GM12878 (cell line): ENCODE data around the gene TNFAIP3. TPM values are rescaled to one million over a fixed set of nuclear protein-coding genes. Genes with fewer than 3 reads are reported as not detected.
A peak's percentile ranks its signal among the peaks of the same experiment; 100 is the strongest.

Experiments used
- ATAC-seq: fragments of 200-7000 bp; cut with Tn5 transposase; 3 replicates; pipeline ENCODE4 v1.9.1; 2020; ENCODE audit warnings: mild to moderate bottlenecking, moderate library complexity
- BruUV-seq: library from RNA; stranded (reverse); fragments of 400-500 nt; replicated peaks from 2 replicates; lab custom pipeline; 2021; lab: Mats Ljungman, UMichigan
- CTCF ChIA-PET: fragments of 300-600 bp; sonication (Branson Sonifier 250); formaldehyde crosslinking; extraction: SDS; loops from one replicate; lab custom pipeline; 2021; ENCODE audit warnings: inconsistent platforms; lab: Yijun Ruan, JAX
- POLR2A ChIA-PET: fragments of 350-600 bp; formaldehyde crosslinking; extraction: SDS; loops from one replicate; lab custom pipeline; 2021; ENCODE audit warnings: inconsistent platforms; lab: Charles Lee
- RAD21 ChIA-PET: fragments of 300-600 bp; sonication (Branson Sonifier 250); formaldehyde crosslinking; loops from one replicate; lab custom pipeline; 2023; ENCODE audit warnings: antibody characterized with exemption; ENCODE audit not compliant: unreplicated experiment; lab: Charles Lee
- SMC1A ChIA-PET: fragments of 300-600 bp; sonication (Branson Sonifier 250); formaldehyde crosslinking; loops from one replicate; lab custom pipeline; 2023; ENCODE audit not compliant: unreplicated experiment, uncharacterized antibody; lab: Charles Lee
- DNase-seq: peaks from one replicate; pipeline ENCODE4 v3.0.0-alpha.2; 2011; ENCODE audit warnings: low read depth, low spot score
- FAIRE-seq: peaks from 3 replicates; lab custom pipeline; 2011; peaks lifted over from hg19 to GRCh38; lab: Jason Lieb, UNC
- H2AFZ ChIP-seq: 2 replicates; pipeline ENCODE4 v1.6.0; 2011; ENCODE audit warnings: low read depth, low read length, control low read depth; ENCODE audit not compliant: control insufficient read depth
- H3K27ac ChIP-seq: 2 replicates; pipeline ENCODE4 v1.5.1; 2011; ENCODE audit warnings: control low read depth; ENCODE audit not compliant: control insufficient read depth, insufficient read depth
- H3K27me3 ChIP-seq, 2 experiments: replicated peaks in 1 of 2; 2 replicates each; pipeline versions ENCODE4 v1.6.0 to v1.6.1; 2011; ENCODE audit warnings: low read length in 1 of 2; ENCODE audit not compliant: control insufficient read depth in 2 of 2, insufficient read depth in 2 of 2
- H3K36me3 ChIP-seq, 2 experiments: 2 replicates each; pipeline ENCODE4 v1.5.1; 2011; ENCODE audit warnings: low read length in 1 of 2; ENCODE audit not compliant: control insufficient read depth in 2 of 2, insufficient read depth in 2 of 2
- H3K4me1 ChIP-seq: 2 replicates; pipeline ENCODE4 v1.6.1; 2011; ENCODE audit warnings: mild to moderate bottlenecking, low read length, moderate library complexity, mixed read lengths; ENCODE audit not compliant: control insufficient read depth, insufficient read depth
- H3K4me2 ChIP-seq: 2 replicates; pipeline ENCODE4 v1.6.0; 2011; ENCODE audit warnings: control low read depth; ENCODE audit not compliant: control insufficient read depth, insufficient read depth
- H3K4me3 ChIP-seq: fragments of 200-600 bp; sonication (generic); 2 replicates; pipeline ENCODE4 v1.5.1; 2016
- H3K79me2 ChIP-seq: 2 replicates; pipeline ENCODE4 v1.6.0; 2011; ENCODE audit warnings: low read length; ENCODE audit not compliant: control insufficient read depth, insufficient read depth
- H3K9ac ChIP-seq: 2 replicates; pipeline ENCODE4 v1.8.0; 2011; ENCODE audit warnings: low read length, control low read depth, mixed read lengths; ENCODE audit not compliant: control insufficient read depth, insufficient read depth
- H3K9me3 ChIP-seq: replicated peaks from 3 replicates; pipeline ENCODE4 v1.5.1; 2011; ENCODE audit warnings: mild to moderate bottlenecking, low read length; ENCODE audit not compliant: control insufficient read depth, insufficient read depth
- H4K20me1 ChIP-seq: 2 replicates; pipeline ENCODE4 v1.6.0; 2011; ENCODE audit not compliant: control insufficient read depth, insufficient read depth
- BACH1 ChIP-seq: fragments of 450-650 bp; IDR thresholded peaks from 2 replicates; pipeline ENCODE4 v1.6.1; 2017; ENCODE audit warnings: mild to moderate bottlenecking, borderline replicate concordance
- BHLHE40 ChIP-seq, 2 experiments: fragments of 450-650 bp in 1 of 2; IDR thresholded peaks; 2 replicates each; pipeline ENCODE4 v1.6.1; 2011 to 2017; ENCODE audit warnings: low read depth in 2 of 2, borderline replicate concordance in 1 of 2, improper control_type of control experiment in 1 of 2, low read length in 1 of 2, mild to moderate bottlenecking in 1 of 2
- HCFC1 ChIP-seq: fragments of 150-350 bp; IDR thresholded peaks from 2 replicates; pipeline ENCODE4 v1.6.1; 2014; ENCODE audit warnings: low read length
- JUND ChIP-seq: IDR thresholded peaks from 2 replicates; pipeline ENCODE4 v1.6.1; 2012; ENCODE audit warnings: low read depth, mild to moderate bottlenecking, low read length, improper control_type of control experiment, moderate library complexity
- NFIC ChIP-seq: IDR thresholded peaks from 2 replicates; pipeline ENCODE4 v1.6.1; 2012; ENCODE audit warnings: low read depth, mild to moderate bottlenecking, inconsistent platforms, low read length, moderate library complexity
- WGBS: methylation state at CpG from one replicate; pipeline ENCODE4 v1.1.6; 2016; ENCODE audit warnings: low lambda C conversion rate; ENCODE audit not compliant: insufficient replicate concordance, insufficient coverage; ENCODE audit errors: missing lambda C conversion rate; 5-methylcytosine and 5-hydroxymethylcytosine counted together
- in situ Hi-C: fragments of 300-500 bp; cut with MboI; formaldehyde crosslinking; loops from 9 replicates; pipeline ENCODE4 v1.14.3; 2018; ENCODE audit warnings: mixed read lengths
- intact Hi-C: fragments of 100-400 bp; cut with micrococcal nuclease; formaldehyde crosslinking; loops from one replicate; pipeline ENCODE4 v1.14.2; 2022; ENCODE audit not compliant: unreplicated experiment
- polyA plus RNA-seq, 11 experiments: library from polyadenylated mRNA; depleted of rRNA in 4 of 11; unstranded in 6 of 11; stranded (reverse) in 5 of 11; fragments of >200 nt; fragmentation: Nextera tagmentation in 4 of 11; fragmentation: Illumina TruSeq in 1 of 11; extraction: Ambion mirVana in 4 of 11; extraction: Trizol in 1 of 11; gene quantifications; 1 replicate in 1 of 11; 2 replicates in 10 of 11; pipeline versions ENCODE4 v1.2.1 to v1.2.3, GENCODE V29; 2011 to 2016; ENCODE audit warnings: inconsistent platforms in 2 of 11, missing spikeins in 2 of 11, low read depth in 1 of 11
- total RNA-seq, 4 experiments: library from RNA; depleted of rRNA in 3 of 4; stranded (reverse); fragments of >200 nt in 3 of 4; fragmentation: Illumina TruSeq in 1 of 4; extraction: Trizol in 1 of 4; gene quantifications; 2 replicates each; pipeline versions ENCODE4 v1.2.1 to v1.2.3, GENCODE V29; 2013 to 2021

Gene TNFAIP3
- total and polyA plus RNA-seq, 10 of the 15 experiments (the other 5 are each of a cell fraction or from before 2014, with no cell fraction given) = 18.0 to 350 (median 127) TPM

DNA sequence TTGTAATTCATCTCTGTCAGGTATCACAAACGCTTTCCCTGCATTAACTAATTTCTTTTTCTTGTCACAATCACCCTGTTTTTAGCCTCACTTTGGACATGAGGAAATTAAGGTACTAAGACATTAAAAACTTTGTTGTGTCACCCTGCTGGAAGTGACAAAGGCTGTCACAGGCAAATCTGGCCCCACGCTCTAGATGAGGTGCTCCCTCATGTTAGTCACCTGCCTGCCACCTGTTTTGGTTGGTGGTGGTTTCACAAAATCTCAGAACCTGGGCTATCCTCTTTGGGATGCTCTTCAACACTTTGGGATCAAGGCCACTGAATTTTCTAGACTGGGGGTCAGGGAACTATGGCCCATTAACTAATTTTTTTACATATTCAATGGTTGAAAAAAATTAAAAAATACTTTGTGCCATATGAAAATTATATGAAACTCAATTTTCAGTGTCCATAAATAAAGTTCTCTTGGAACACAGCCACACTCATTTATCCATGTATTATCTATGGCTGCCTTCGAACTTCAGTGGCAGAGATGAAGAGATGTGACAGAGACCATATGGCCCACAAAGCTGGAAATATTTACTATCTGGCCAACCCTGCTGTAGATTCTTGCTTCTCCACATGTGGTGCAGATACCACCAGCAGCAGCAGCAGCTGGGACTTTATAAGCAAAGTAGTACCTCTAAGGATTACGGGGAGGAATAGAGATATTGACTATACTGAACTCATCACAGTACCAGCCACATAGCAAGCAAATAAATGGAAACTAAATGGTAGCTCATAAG is 16.1 kb upstream of the TNFAIP3 start:
- 86% methylated on average over 4 of the region's 4 CpGs for WGBS
- peaks cover 4% of the 10 kb centered on the region; the same call in 2 of the 3 replicates for H3K9me3 ChIP-seq
- ATAC-seq = no peak
- no peak for FAIRE-seq
- ChIA-PET RAD21 (interaction anchor here (1.2 to 1.3 kb wide), 2 partner anchors 21 to 58 kb away, joined by 3 to 4 read pairs; no protein-coding TSS in a partner anchor), CTCF (interaction anchor here (0.8 to 1.6 kb wide), 2 partner anchors 13 to 51 kb away, joined by 4 read pairs; no protein-coding TSS in a partner anchor), SMC1A (interaction anchor here (1.2 to 1.3 kb wide), 3 partner anchors 11 to 51 kb away, joined by 3 to 4 read pairs (median 4); no protein-coding TSS in a partner anchor), POLR2A (interaction anchor here (0.8 kb wide), 1 partner anchor 22 kb away, joined by 3 read pairs; no protein-coding TSS in a partner anchor)
- intact Hi-C loops = no loop called here
- H3K4me3 ChIP-seq = no peak overlapping the region
- TF ChIP-seq BACH1 (no peak), NFIC (no peak), HCFC1 (no peak), BHLHE40 (IDR thresholded peaks at IDR 0.05; ENCODE audit: borderline replicate concordance in 1 of 2, low read depth in 2 of 2, low read length in 1 of 2) (peak in 1 of 2 experiments; percentile 9; a peak in 1 of 4 replicates), JUND (no peak)
- in situ Hi-C loops = no loop called here
- H3K27me3 ChIP-seq = no peaks in the 10 kb centered on the region
- peaks cover 27% of the 10 kb centered on the region for H3K4me1 ChIP-seq
- H4K20me1 ChIP-seq = no peaks in the 10 kb centered on the region
- H3K4me2 ChIP-seq = no peak overlapping the region
- DNase-seq = no peak
- no peak overlapping the region for H2AFZ ChIP-seq
- no peak overlapping the region for H3K27ac ChIP-seq
- H3K79me2 ChIP-seq = no peaks in the 10 kb centered on the region
- no peak overlapping the region for H3K9ac ChIP-seq
- no TSS peak for BruUV-seq
- H3K36me3 ChIP-seq = no peaks in the 10 kb centered on the region
